Hepatocyte (in vitro differentiated cells): ENCODE measurements around the gene TOLLIP. TPM values are rescaled to one million over a fixed set of nuclear protein-coding genes. Genes with fewer than 3 reads are reported as not detected.
A peak's percentile ranks its signal among the peaks of the same experiment; 100 is the strongest.

Experiments used
- DNase-seq: peaks from one replicate; pipeline ENCODE4 v3.0.0-alpha.2; 2016; ENCODE audit warnings: low spot score
- H2AFZ ChIP-seq: fragments of 200-600 bp; sonication (generic); 2 replicates; pipeline ENCODE4 v1.6.0; 2016; ENCODE audit warnings: antibody characterized with exemption, mild to moderate bottlenecking
- H3K27ac ChIP-seq: fragments of 200-600 bp; sonication (generic); 2 replicates; pipeline ENCODE4 v1.5.1; 2016; ENCODE audit warnings: mild to moderate bottlenecking
- H3K27me3 ChIP-seq: fragments of 200-600 bp; sonication (generic); 2 replicates; pipeline ENCODE4 v1.6.1; 2016
- H3K36me3 ChIP-seq: fragments of 200-600 bp; sonication (generic); replicated peaks from 2 replicates; pipeline ENCODE4 v1.5.1; 2016; ENCODE audit warnings: low read depth; ENCODE audit not compliant: insufficient read depth
- H3K4me1 ChIP-seq: fragments of 200-600 bp; sonication (generic); 2 replicates; pipeline ENCODE4 v1.5.1; 2016; ENCODE audit warnings: mild to moderate bottlenecking, moderate library complexity; ENCODE audit not compliant: insufficient read depth
- H3K4me2 ChIP-seq: fragments of 200-600 bp; sonication (generic); 2 replicates; pipeline ENCODE4 v1.6.0; 2016
- H3K4me3 ChIP-seq: fragments of 200-600 bp; sonication (generic); 2 replicates; pipeline ENCODE4 v1.5.1; 2016; ENCODE audit warnings: mild to moderate bottlenecking
- H3K79me2 ChIP-seq: fragments of 200-600 bp; sonication (generic); 2 replicates; pipeline ENCODE4 v1.6.0; 2017; ENCODE audit warnings: mild to moderate bottlenecking
- H3K9me2 ChIP-seq: fragments of 200-600 bp; sonication (generic); replicated peaks from 2 replicates; pipeline ENCODE4 v1.6.0; 2017; ENCODE audit warnings: mild to moderate bottlenecking; ENCODE audit not compliant: insufficient read depth
- H3K9me3 ChIP-seq: fragments of 200-600 bp; sonication (generic); 2 replicates; pipeline ENCODE4 v1.5.1; 2016; ENCODE audit warnings: low read depth, mild to moderate bottlenecking
- H4K20me1 ChIP-seq: fragments of 200-600 bp; sonication (generic); 2 replicates; pipeline ENCODE4 v1.6.0; 2016; ENCODE audit warnings: mild to moderate bottlenecking; ENCODE audit not compliant: insufficient read depth, poor library complexity, severe bottlenecking
- EZH2 ChIP-seq: fragments of 200-600 bp; sonication (generic); IDR thresholded peaks from 2 replicates; pipeline ENCODE4 v1.6.1; 2016; ENCODE audit warnings: antibody characterized with exemption, mild to moderate bottlenecking, borderline replicate concordance
- EZH2phosphoT487 ChIP-seq: fragments of 200-600 bp; sonication (generic); IDR thresholded peaks from one replicate; pipeline ENCODE4 v1.6.1; 2018; ENCODE audit warnings: antibody characterized with exemption, mild to moderate bottlenecking, low read depth, moderate library complexity; ENCODE audit not compliant: unreplicated experiment, severe bottlenecking
- WGBS: methylation state at CpG from one replicate; pipeline ENCODE4 v1.1.6; 2016; ENCODE audit warnings: low lambda C conversion rate; ENCODE audit errors: missing lambda C conversion rate; 5-methylcytosine and 5-hydroxymethylcytosine counted together
- polyA plus RNA-seq: library from polyadenylated mRNA; unstranded; fragments of >200 nt; fragmentation: Nextera tagmentation; extraction: Ambion mirVana; gene quantifications from 2 replicates; pipeline ENCODE4 v1.2.1, GENCODE V29; 2016
- total RNA-seq: library from RNA; depleted of rRNA; stranded (reverse); fragments of >200 nt; gene quantifications from 2 replicates; pipeline ENCODE4 v1.2.3, GENCODE V29; 2014
- TF ChIP-seq, protein P1 (sequence below): fragments of 200-600 bp; sonication (generic); IDR thresholded peaks from 2 replicates; pipeline ENCODE4 v1.5.1; 2016; ENCODE audit warnings: antibody characterized with exemption, mild to moderate bottlenecking; ENCODE audit not compliant: poor library complexity

Gene TOLLIP
- total and polyA plus RNA-seq, 2 experiments from 2014 or later, result 33.3 to 80.9 TPM

DNA sequence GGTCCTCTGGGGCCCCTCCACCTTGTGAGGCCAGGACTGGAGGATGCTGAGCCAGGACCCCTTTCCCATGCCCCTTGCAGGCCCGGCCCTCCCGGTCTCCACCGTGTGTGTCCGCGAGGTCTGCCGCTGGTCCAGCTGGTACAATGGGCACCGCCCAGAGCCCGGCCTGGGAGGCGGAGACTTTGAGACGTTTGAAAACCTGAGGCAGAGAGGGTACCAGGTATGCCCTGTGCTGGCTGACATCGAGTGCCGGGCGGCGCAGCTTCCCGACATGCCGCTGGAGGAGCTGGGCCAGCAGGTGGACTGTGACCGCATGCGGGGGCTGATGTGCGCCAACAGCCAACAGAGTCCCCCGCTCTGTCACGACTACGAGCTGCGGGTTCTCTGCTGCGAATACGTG lies 68.7 kb downstream of the TOLLIP start:
- no peaks in the 10 kb centered on the region for H3K9me2 ChIP-seq
- no peak overlapping the region for H2AFZ ChIP-seq
- TF ChIP-seq, protein P1, sequence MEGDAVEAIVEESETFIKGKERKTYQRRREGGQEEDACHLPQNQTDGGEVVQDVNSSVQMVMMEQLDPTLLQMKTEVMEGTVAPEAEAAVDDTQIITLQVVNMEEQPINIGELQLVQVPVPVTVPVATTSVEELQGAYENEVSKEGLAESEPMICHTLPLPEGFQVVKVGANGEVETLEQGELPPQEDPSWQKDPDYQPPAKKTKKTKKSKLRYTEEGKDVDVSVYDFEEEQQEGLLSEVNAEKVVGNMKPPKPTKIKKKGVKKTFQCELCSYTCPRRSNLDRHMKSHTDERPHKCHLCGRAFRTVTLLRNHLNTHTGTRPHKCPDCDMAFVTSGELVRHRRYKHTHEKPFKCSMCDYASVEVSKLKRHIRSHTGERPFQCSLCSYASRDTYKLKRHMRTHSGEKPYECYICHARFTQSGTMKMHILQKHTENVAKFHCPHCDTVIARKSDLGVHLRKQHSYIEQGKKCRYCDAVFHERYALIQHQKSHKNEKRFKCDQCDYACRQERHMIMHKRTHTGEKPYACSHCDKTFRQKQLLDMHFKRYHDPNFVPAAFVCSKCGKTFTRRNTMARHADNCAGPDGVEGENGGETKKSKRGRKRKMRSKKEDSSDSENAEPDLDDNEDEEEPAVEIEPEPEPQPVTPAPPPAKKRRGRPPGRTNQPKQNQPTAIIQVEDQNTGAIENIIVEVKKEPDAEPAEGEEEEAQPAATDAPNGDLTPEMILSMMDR, result no peak
- no peak for TF ChIP-seq EZH2phosphoT487
- TF ChIP-seq EZH2, result no peak
- no peak overlapping the region for H3K4me2 ChIP-seq
- H3K4me1 ChIP-seq, result no peaks in the 10 kb centered on the region
- H3K9me3 ChIP-seq, result no peaks in the 10 kb centered on the region
- H3K27ac ChIP-seq, result no peak overlapping the region
- 94% methylated on average over 25 of the region's 25 CpGs for WGBS
- H3K79me2 ChIP-seq, result no peaks in the 10 kb centered on the region
- H3K4me3 ChIP-seq, result no peak overlapping the region
- H4K20me1 ChIP-seq, result no peaks in the 10 kb centered on the region
- no peaks in the 10 kb centered on the region for H3K36me3 ChIP-seq
- no peak for DNase-seq
- H3K27me3 ChIP-seq, result no peaks in the 10 kb centered on the region

DNA sequence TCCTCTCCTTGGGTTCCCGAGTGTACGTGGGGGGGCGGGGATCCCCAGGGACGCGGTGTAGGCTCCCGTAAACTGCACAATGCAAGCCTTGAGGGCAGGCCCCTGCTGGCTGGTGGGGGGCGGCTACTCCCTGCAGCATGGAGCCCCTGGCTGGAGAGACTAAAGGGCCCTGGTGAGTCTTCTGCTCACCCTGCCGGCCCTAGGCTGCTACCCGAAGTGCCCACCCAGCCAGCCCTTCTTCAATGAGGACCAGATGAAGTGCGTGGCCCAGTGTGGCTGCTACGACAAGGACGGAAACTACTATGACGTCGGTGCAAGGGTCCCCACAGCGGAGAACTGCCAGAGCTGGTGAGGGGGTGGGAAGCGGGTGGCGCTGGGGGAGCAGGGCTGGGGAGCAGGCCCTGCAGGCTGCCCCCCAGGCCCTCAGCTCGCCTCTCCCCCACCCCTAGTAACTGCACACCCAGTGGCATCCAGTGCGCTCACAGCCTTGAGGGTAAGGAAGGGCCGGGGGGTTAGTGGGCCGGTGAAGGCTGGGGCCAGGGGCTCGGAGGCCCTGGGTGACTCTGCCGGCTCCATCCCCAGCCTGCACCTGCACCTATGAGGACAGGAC lies 69.7 kb downstream of the TOLLIP start:
- 90% methylated on average over 19 of the region's 23 CpGs for WGBS
- no peak overlapping the region for H3K4me2 ChIP-seq
- H3K27me3 ChIP-seq, result no peaks in the 10 kb centered on the region
- no peak for DNase-seq
- H4K20me1 ChIP-seq, result no peaks in the 10 kb centered on the region
- no peaks in the 10 kb centered on the region for H3K36me3 ChIP-seq
- H3K4me3 ChIP-seq, result no peak overlapping the region
- TF ChIP-seq, protein P1, result no peak
- TF ChIP-seq EZH2phosphoT487 (no peak), EZH2 (no peak)
- no peak overlapping the region for H2AFZ ChIP-seq
- H3K4me1 ChIP-seq, result no peaks in the 10 kb centered on the region
- H3K9me3 ChIP-seq, result no peaks in the 10 kb centered on the region
- H3K9me2 ChIP-seq, result no peaks in the 10 kb centered on the region
- no peaks in the 10 kb centered on the region for H3K79me2 ChIP-seq
- H3K27ac ChIP-seq, result no peak overlapping the region

DNA sequence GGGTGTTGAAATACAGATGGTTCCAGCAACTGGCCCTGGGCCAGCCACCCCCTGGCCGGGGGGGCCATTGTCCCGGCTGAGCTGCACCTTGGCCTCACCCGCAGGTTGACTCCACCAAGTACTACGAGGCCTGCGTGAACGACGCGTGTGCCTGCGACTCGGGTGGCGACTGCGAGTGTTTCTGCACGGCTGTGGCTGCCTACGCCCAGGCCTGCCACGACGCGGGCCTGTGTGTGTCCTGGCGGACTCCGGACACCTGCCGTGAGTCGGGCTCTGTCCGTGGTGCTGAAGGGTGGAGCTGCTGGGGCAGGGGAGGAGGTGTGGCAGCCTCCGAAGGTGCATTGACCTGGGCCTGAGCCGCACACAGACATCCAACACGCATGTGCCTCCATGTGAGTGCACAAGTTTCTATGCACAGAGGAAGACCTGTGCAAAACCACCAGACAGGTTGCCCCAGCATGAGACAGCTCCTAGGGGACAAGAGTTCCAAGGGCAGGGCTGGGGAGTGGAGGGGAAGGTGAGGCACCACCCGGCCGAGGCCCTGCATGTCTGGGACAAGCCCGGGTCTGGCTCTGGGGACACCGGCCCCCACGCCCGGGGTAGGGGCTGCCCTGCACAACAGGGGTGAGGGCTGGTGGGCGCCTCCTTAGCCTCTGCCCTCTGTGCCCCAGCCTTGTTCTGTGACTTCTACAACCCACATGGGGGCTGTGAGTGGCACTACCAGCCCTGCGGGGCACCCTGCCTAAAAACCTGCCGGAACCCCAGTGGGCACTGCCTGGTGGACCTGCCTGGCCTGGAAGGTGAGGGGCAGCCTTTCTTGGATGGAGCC lies 70.5 kb downstream of the TOLLIP start:
- WGBS, result 65% methylated on average over 34 of the region's 34 CpGs
- Histone ChIP-seq H3K9me2 (no peaks in the 10 kb centered on the region), H3K27ac (no peak overlapping the region), H3K27me3 (no peaks in the 10 kb centered on the region), H3K4me1 (no peaks in the 10 kb centered on the region), H3K36me3 (no peaks in the 10 kb centered on the region), H3K79me2 (no peaks in the 10 kb centered on the region), H3K9me3 (no peaks in the 10 kb centered on the region), H4K20me1 (no peaks in the 10 kb centered on the region), H3K4me2 (no peak overlapping the region), H2AFZ (no peak overlapping the region), H3K4me3 (no peak overlapping the region)
- TF ChIP-seq EZH2phosphoT487 (no peak), EZH2 (no peak)
- TF ChIP-seq, protein P1, result no peak
- peak; percentile 80 for DNase-seq
